Gastroesophageal sphincter (tissue), 4 donors: Measurements from ENCODE around the gene KBTBD4. TPM values are rescaled to one million over a fixed set of nuclear protein-coding genes. Genes with fewer than 3 reads are reported as not detected.

Experiments used
- ATAC-seq: fragments of 150-250 bp; one replicate; pipeline ENCODE4 v1.9.1; 2016; ENCODE audit warnings: mild to moderate bottlenecking, moderate library complexity
- H3K27ac ChIP-seq, 4 donors: fragments of 200-600 bp; sonication (generic) in 3 of 4; 1 replicate in 3 of 4; 2 replicates in 1 of 4; pipeline ENCODE4 v1.5.1; 2016 to 2019
- H3K27me3 ChIP-seq: fragments of 200-600 bp; sonication (generic); one replicate; pipeline ENCODE4 v1.5.1; 2019
- H3K36me3 ChIP-seq, 2 donors: fragments of 200-600 bp; sonication (generic); one replicate each; pipeline ENCODE4 v1.5.1; 2019; ENCODE audit warnings: control low read depth in 1 of 2
- H3K4me1 ChIP-seq, 3 donors: fragments of 200-600 bp; sonication (generic); 1 replicate in 2 of 3; 2 replicates in 1 of 3; pipeline ENCODE4 v1.5.1; 2016 to 2019; ENCODE audit warnings: control low read depth in 2 of 3
- H3K4me3 ChIP-seq, 2 donors: fragments of 200-600 bp; sonication (generic); one replicate each; pipeline ENCODE4 v1.5.1; 2019; ENCODE audit warnings: mild to moderate bottlenecking in 1 of 2, moderate library complexity in 1 of 2
- H3K9me3 ChIP-seq, 3 donors: fragments of 200-600 bp; sonication (generic); one replicate each; pipeline ENCODE4 v1.5.1; 2017 to 2019; ENCODE audit warnings: control low read depth in 2 of 3
- CTCF ChIP-seq, 4 experiments: fragments of 200-600 bp in 2 of 4; fragments of 450-650 bp in 2 of 4; sonication (generic) in 1 of 4; IDR thresholded peaks; one replicate each; pipeline ENCODE4 v1.5.1; 2017 to 2019; ENCODE audit warnings: antibody characterized with exemption in 4 of 4, mild to moderate bottlenecking in 2 of 4, moderate library complexity in 2 of 4
- EP300 ChIP-seq: sonication (generic); formaldehyde crosslinking; IDR thresholded peaks from one replicate; pipeline ENCODE4 v1.6.1; 2017; ENCODE audit warnings: antibody characterized with exemption, mild to moderate bottlenecking
- POLR2A ChIP-seq, 2 donors: fragments of 450-650 bp; IDR thresholded peaks; one replicate each; pipeline ENCODE4 v1.6.1; 2017; ENCODE audit warnings: antibody characterized with exemption in 2 of 2, mild to moderate bottlenecking in 2 of 2, moderate library complexity in 1 of 2
- POLR2AphosphoS5 ChIP-seq: sonication (generic); formaldehyde crosslinking; IDR thresholded peaks from one replicate; pipeline ENCODE4 v1.6.1; 2017; ENCODE audit warnings: antibody characterized with exemption
- WGBS, 2 donors: methylation state at CpG; one replicate each; pipeline ENCODE4 v1.1.5; 2018; ENCODE audit warnings: low coverage in 1 of 2; 5-methylcytosine and 5-hydroxymethylcytosine counted together
- total RNA-seq, 4 donors: library from RNA; depleted of rRNA; stranded (reverse); fragments of >200 nt; gene quantifications; one replicate each; pipeline ENCODE4 v1.1.0, GENCODE V29; 2016

Gene KBTBD4
- total RNA-seq, 4 donors from 2014 or later: 23.3 to 36.1 (median 27.0) TPM

GRCh38 chr11:47589118-47589517 is 10.3 kb upstream of the KBTBD4 start:
- 100% methylated on average over 1 to 6 of the region's 11 CpGs for WGBS, 2 donors
- peaks cover 0 to 46% (median 8%) of the 10 kb centered on the region in 3 donors for H3K4me1 ChIP-seq
- TF ChIP-seq EP300 (no peak), POLR2A (IDR thresholded peaks at IDR 0.05) (no peak), POLR2AphosphoS5 (no peak), CTCF (IDR thresholded peaks at IDR 0.05) (no peak)
- peaks cover 54% of the 10 kb centered on the region for H3K27me3 ChIP-seq
- ATAC-seq: no peak
- H3K9me3 ChIP-seq: peaks cover 0 to 4% (median 0%) of the 10 kb centered on the region in 3 donors
- peaks cover 0 to 22% of the 10 kb centered on the region in 2 donors for H3K36me3 ChIP-seq
- peak overlapping the region in 2 of 4 donors; percentile 5 to 64 for H3K27ac ChIP-seq
- H3K4me3 ChIP-seq: peak overlapping the region in 1 of 2 donors; percentile 49

- Histone ChIP-seq H3K4me1 (peaks cover 0 to 35% (median 0%) of the 10 kb centered on the region in 3 donors), H3K4me3 (no peak overlapping the region), H3K9me3 (peaks cover 0 to 4% (median 0%) of the 10 kb centered on the region in 3 donors), H3K36me3 (peaks cover 0 to 35% of the 10 kb centered on the region in 2 donors), H3K27ac (no peak overlapping the region), H3K27me3 (peaks cover 41% of the 10 kb centered on the region)
- WGBS, 2 donors: 83% methylated on average over 1 of the region's 14 CpGs; no CpG with 5 or more reads in 1 of the 2 donors
- TF ChIP-seq POLR2A (IDR thresholded peaks at IDR 0.05): no peak
- no peak for TF ChIP-seq POLR2AphosphoS5
- TF ChIP-seq CTCF (IDR thresholded peaks at IDR 0.05): no peak
- no peak for TF ChIP-seq EP300
- ATAC-seq: peak; percentile 49
These were observed 9.1 kb upstream of the KBTBD4 start for GRCh38 chr11:47587723-47588326.

- ATAC-seq: peak; percentile 8
- Histone ChIP-seq H3K36me3 (peaks cover 0 to 41% of the 10 kb centered on the region in 2 donors), H3K27me3 (peaks cover 34% of the 10 kb centered on the region), H3K27ac (peak overlapping the region in 1 of 4 donors; percentile 11), H3K9me3 (peaks cover 0 to 4% (median 0%) of the 10 kb centered on the region in 3 donors), H3K4me1 (peaks cover 0 to 35% (median 0%) of the 10 kb centered on the region in 3 donors), H3K4me3 (no peak overlapping the region)
- WGBS, 2 donors: 78% methylated on average over 6 of the region's 6 CpGs; no CpG with 5 or more reads in 1 of the 2 donors
- TF ChIP-seq POLR2A (IDR thresholded peaks at IDR 0.05): no peak
- no peak for TF ChIP-seq POLR2AphosphoS5
- TF ChIP-seq EP300: no peak
- no peak for TF ChIP-seq CTCF (IDR thresholded peaks at IDR 0.05)
These were observed 8.4 kb upstream of the KBTBD4 start for GRCh38 chr11:47587039-47587716.

GRCh38 chr11:47586098-47586855 is 7.5 kb upstream of the KBTBD4 start, which contains the start of gene FAM180B:
TSS of gene FAM180B (plus strand) at chr11:47586678. CDS start at chr11:47586769, 91 bp downstream.
- Histone ChIP-seq H3K27ac (peak within 1 kb of the TSS in 1 of 4 donors; percentile 11), H3K4me1 (peaks cover 0 to 35% (median 0%) of the 10 kb centered on the region in 3 donors), H3K27me3 (peaks cover 25% of the 10 kb centered on the region), H3K9me3 (peaks cover 0 to 4% (median 0%) of the 10 kb centered on the region in 3 donors), H3K36me3 (peaks cover 0 to 50% of the 10 kb centered on the region in 2 donors), H3K4me3 (no peak within 1 kb of the TSS)
- TF ChIP-seq POLR2AphosphoS5 (no peak), POLR2A (IDR thresholded peaks at IDR 0.05) (no peak), CTCF (IDR thresholded peaks at IDR 0.05) (no peak), EP300 (no peak)
- WGBS, 2 donors: 51% methylated on average over 3 of the region's 12 CpGs; no CpG with 5 or more reads in 1 of the 2 donors
- peak; percentile 18 for ATAC-seq
